ENCODE data around the gene NUP188.
"Not testable (repeated sequence)": the region's sequence is repeated elsewhere in the genome, so short reads cannot be mapped to it uniquely, and the experiment has no call there.

NUP188 gene

DNA sequence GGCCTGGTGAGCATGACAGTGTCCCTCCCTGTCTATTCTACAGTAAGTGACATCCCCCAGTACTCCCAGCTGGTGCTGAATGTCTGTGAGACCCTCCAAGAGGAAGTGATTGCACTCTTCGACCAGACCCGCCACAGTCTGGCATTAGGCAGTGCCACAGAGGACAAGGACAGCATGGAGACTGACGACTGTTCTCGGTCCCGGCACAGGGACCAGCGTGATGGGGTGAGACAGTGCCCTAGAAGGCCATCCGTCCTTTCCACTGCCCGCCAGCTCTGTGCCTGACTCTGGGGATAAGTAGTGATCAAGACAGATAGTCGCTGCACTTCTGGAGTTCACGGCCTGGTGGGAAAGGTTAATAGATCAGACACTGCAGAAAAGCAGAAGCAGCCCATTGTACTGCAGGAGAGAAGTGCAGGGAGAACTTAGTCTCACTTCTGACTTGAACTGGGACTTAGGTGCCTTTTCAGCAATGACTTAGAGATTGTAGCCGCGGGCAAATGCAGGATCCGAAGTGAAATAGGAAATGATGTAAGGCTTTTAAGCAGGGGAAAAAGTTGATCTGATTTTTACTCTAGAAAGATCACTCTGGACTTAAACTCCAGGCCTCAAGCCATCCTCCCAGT is 52.2 kb downstream of the NUP188 start:
- Mint-ChIP-seq H3K4me3 (no peak overlapping the region), H3K27me3 (no peaks in the 10 kb centered on the region)
- intact Hi-C loops (cut with micrococcal nuclease), result no loop called here

GRCh38 chr9:129001504-129002325 is 54.2 kb downstream of the NUP188 start:
- H3K9me3 Mint-ChIP-seq, result no peaks in the 10 kb centered on the region
- H3K27ac Mint-ChIP-seq, result no peak overlapping the region
- no peak overlapping the region for H3K4me3 Mint-ChIP-seq
- H3K36me3 Mint-ChIP-seq (ENCODE audit: low read depth), result peaks cover 100% of the 10 kb centered on the region
- H3K27me3 Mint-ChIP-seq, result no peaks in the 10 kb centered on the region
- H3K4me1 Mint-ChIP-seq (ENCODE audit: low read depth), result peaks cover 15% of the 10 kb centered on the region
- intact Hi-C loops (cut with micrococcal nuclease), result no loop called here

More for the DNA sequence above, 52.2 kb downstream of the NUP188 start:
- H3K9me3 Mint-ChIP-seq, result no peaks in the 10 kb centered on the region
- peaks cover 100% of the 10 kb centered on the region for H3K36me3 Mint-ChIP-seq (ENCODE audit: low read depth)
- H3K4me1 Mint-ChIP-seq (ENCODE audit: low read depth), result peaks cover 15% of the 10 kb centered on the region
- peak overlapping the region; percentile 42 for H3K27ac Mint-ChIP-seq

DNA sequence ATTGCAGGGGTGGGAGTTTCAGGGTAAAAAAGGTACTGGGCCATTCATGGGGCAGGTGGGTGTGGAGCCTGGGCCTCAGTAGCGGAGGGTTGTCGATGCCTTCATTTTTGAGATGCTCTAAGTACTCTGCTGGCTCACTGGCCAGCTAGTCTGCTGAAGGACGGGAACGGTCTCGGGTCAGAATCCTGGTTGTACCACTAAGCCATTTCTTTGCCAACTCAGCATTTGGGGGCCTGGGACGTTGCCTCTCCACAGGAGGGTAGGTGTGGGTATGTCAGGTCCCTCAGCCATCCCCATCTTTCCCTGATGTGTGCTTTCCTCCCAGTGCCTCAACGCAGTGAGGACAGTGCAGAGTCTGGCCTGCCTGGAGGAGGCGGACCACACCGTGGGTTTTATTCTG is 55.5 kb downstream of the NUP188 start:
- Mint-ChIP-seq H3K27ac (no peak overlapping the region), H3K36me3 (ENCODE audit: low read depth) (peaks cover 98% of the 10 kb centered on the region), H3K27me3 (no peaks in the 10 kb centered on the region), H3K9me3 (no peaks in the 10 kb centered on the region), H3K4me3 (no peak overlapping the region), H3K4me1 (ENCODE audit: low read depth) (peaks cover 15% of the 10 kb centered on the region)
- intact Hi-C loops (cut with micrococcal nuclease), result no loop called here

GRCh38 chr9:129004173-129004572 is 56.7 kb downstream of the NUP188 start:
- H3K27me3 Mint-ChIP-seq; H3K4me3 Mint-ChIP-seq; H3K9me3 Mint-ChIP-seq; intact Hi-C loops (cut with micrococcal nuclease); H3K27ac Mint-ChIP-seq: not testable (repeated sequence)
- H3K4me1 Mint-ChIP-seq (ENCODE audit: low read depth), result peaks cover 12% of the 10 kb centered on the region
- peaks cover 97% of the 10 kb centered on the region for H3K36me3 Mint-ChIP-seq (ENCODE audit: low read depth)

DNA sequence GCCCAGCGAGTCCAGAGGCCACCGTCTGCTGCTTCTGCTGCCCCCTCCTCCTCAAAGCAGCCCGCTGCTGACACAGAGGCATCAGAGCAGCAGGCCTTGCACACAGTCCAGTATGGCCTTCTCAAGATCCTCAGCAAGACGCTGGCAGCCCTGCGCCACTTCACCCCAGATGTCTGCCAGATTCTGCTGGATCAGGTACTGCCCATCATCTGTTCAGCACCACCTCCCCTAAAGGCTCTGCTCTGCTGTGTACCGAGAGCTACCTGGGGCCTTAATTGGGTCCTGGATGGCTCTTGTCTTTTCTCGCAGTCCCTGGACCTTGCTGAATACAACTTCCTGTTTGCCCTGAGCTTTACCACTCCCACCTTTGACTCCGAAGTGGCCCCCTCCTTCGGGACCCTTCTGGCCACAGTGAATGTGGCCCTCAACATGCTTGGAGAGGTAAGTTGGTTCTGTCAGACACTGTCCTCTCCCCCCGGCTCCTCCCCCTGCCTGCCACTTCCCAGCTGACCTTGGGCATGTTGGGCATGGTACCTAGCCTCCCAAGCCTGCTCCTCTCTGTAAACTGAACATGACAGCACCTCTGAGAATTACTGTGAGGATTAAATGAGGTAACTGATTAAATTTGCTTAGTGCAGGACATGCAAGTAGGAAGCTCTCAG is 58.0 kb downstream of the NUP188 start:
- H3K27ac Mint-ChIP-seq, result no peak overlapping the region
- H3K9me3 Mint-ChIP-seq, result no peaks in the 10 kb centered on the region
- H3K36me3 Mint-ChIP-seq (ENCODE audit: low read depth), result peaks cover 97% of the 10 kb centered on the region
- H3K27me3 Mint-ChIP-seq, result no peaks in the 10 kb centered on the region
- no peaks in the 10 kb centered on the region for H3K4me1 Mint-ChIP-seq (ENCODE audit: low read depth)
- no peak overlapping the region for H3K4me3 Mint-ChIP-seq
- intact Hi-C loops (cut with micrococcal nuclease), result no loop called here

- H3K36me3 Mint-ChIP-seq (ENCODE audit: low read depth), result peaks cover 97% of the 10 kb centered on the region
- H3K27ac Mint-ChIP-seq, result no peak overlapping the region
- H3K4me3 Mint-ChIP-seq, result no peak overlapping the region
- no peaks in the 10 kb centered on the region for H3K4me1 Mint-ChIP-seq (ENCODE audit: low read depth)
- no peaks in the 10 kb centered on the region for H3K27me3 Mint-ChIP-seq
- intact Hi-C loops (cut with micrococcal nuclease), result no loop called here
- no peaks in the 10 kb centered on the region for H3K9me3 Mint-ChIP-seq
Measured at GRCh38 chr9:129006328-129007034, 59.0 kb downstream of the NUP188 start.

DNA sequence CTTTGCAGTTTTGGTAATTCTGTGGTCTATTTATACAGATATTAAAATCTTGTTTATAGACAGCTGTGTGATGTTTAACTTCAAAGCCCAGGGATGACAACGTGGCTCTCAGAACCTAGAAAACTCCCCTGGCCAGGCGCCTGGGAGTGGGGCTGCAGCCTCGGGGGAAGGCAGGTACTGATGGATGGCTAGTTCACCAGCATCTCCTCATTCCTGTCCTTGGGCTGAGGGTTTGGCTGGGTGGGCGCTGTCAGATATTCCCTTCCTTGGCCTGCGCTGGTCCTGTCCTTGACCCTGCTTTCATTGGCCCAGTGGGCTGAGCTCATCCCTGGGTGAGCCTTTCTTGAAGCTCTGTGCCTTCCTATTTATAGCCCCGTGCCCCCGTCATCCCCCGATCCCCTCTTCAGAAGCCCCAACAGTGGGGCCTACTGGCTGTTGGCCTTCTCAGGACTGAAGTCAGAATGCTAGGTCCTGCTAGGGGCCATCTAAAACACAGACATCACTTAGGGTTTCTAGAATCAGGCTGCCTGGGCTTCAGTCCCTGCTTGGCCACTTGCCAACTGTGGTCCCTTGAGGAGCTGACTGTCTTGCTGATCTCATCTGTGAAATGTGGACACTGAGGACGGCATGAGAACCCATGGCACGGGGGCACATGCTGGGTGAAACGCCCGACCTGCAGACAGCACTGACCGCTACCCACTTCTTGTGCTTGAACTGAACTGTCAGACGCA is 59.7 kb downstream of the NUP188 start:
- H3K27ac Mint-ChIP-seq, result no peak overlapping the region
- no peaks in the 10 kb centered on the region for H3K9me3 Mint-ChIP-seq
- intact Hi-C loops (cut with micrococcal nuclease), result no loop called here
- no peak overlapping the region for H3K4me3 Mint-ChIP-seq
- peaks cover 97% of the 10 kb centered on the region for H3K36me3 Mint-ChIP-seq (ENCODE audit: low read depth)
- no peaks in the 10 kb centered on the region for H3K4me1 Mint-ChIP-seq (ENCODE audit: low read depth)
- H3K27me3 Mint-ChIP-seq, result no peaks in the 10 kb centered on the region

DNA sequence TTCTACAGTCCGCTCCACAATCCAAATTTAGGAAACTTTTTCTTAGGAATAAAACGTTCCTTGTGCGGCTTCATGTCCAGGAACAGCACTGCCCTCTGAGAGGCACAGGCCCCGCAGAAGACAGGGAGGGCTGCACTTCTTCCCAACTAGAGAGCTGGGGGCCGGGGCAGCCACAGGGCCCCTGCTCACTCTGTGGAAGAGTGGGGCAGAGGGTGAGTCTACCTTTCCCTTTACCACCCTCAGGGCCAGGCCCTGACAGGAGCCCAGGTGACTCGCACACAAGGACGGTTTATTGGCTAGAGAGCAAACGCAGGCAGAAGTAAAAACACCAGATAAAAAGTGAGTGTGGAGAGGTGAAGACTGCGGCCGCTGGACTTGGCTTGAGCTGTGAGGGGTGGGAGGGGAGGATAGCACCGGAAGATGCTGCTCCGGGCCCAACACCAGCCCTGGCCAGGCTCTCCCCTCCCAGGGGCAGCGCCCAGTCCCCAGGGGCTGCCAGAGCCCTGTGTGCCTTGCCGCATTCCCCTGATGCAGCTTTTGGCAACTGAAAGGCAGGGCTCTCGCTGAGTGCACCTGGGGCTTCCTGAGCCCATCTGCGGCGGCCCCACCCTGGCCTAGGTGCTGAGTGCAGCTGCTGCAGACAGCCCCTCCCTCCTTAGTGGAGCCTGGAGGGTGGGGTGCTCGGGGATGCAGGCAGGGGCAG is 60.4 kb downstream of the NUP188 start:
- Mint-ChIP-seq H3K36me3 (ENCODE audit: low read depth) (peaks cover 97% of the 10 kb centered on the region), H3K27ac (no peak overlapping the region), H3K9me3 (no peaks in the 10 kb centered on the region), H3K4me1 (ENCODE audit: low read depth) (no peaks in the 10 kb centered on the region), H3K27me3 (no peaks in the 10 kb centered on the region), H3K4me3 (no peak overlapping the region)
- intact Hi-C loops (cut with micrococcal nuclease), result no loop called here

GRCh38 chr9:129008469-129008965 is 61.0 kb downstream of the NUP188 start:
- H3K36me3 Mint-ChIP-seq (ENCODE audit: low read depth), result peaks cover 97% of the 10 kb centered on the region
- no peak overlapping the region for H3K4me3 Mint-ChIP-seq
- H3K9me3 Mint-ChIP-seq, result no peaks in the 10 kb centered on the region
- H3K4me1 Mint-ChIP-seq (ENCODE audit: low read depth), result no peaks in the 10 kb centered on the region
- H3K27me3 Mint-ChIP-seq, result no peaks in the 10 kb centered on the region
- H3K27ac Mint-ChIP-seq, result no peak overlapping the region
- intact Hi-C loops (cut with micrococcal nuclease), result no loop called here

DNA sequence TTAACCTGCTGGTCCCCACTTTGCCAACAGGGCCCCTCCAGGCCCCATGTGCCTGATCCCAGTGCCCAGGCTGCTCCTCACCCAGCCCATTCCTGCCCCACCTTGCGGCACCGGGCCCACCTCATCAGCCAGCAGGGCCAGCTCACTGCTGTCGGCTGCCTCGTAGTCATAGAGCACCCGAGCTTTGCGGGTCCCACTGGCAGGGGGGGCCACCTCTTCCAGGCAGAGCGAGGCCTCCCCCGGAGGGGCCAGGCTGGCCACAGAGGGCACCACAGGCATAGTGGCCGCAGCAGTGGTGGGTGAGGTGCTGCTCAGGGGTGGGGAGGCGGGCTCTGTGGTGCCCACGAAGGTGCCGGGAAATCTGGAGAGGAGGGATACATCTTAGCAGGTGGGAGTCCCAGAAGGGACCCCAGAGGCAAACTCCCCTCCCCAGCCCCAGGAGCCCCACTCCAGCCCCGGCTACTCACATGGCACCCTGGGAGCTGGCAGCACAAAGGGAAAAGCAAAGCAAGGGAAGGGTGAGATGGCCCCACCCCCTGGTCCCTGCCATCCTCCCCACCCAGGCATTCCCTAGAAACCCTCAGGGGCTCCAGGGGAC is 61.6 kb downstream of the NUP188 start:
- peaks cover 97% of the 10 kb centered on the region for H3K36me3 Mint-ChIP-seq (ENCODE audit: low read depth)
- H3K27me3 Mint-ChIP-seq, result no peaks in the 10 kb centered on the region
- H3K9me3 Mint-ChIP-seq, result no peaks in the 10 kb centered on the region
- no peak overlapping the region for H3K4me3 Mint-ChIP-seq
- H3K4me1 Mint-ChIP-seq (ENCODE audit: low read depth), result peaks cover 4% of the 10 kb centered on the region
- intact Hi-C loops (cut with micrococcal nuclease), result no loop called here
- no peak overlapping the region for H3K27ac Mint-ChIP-seq

DNA sequence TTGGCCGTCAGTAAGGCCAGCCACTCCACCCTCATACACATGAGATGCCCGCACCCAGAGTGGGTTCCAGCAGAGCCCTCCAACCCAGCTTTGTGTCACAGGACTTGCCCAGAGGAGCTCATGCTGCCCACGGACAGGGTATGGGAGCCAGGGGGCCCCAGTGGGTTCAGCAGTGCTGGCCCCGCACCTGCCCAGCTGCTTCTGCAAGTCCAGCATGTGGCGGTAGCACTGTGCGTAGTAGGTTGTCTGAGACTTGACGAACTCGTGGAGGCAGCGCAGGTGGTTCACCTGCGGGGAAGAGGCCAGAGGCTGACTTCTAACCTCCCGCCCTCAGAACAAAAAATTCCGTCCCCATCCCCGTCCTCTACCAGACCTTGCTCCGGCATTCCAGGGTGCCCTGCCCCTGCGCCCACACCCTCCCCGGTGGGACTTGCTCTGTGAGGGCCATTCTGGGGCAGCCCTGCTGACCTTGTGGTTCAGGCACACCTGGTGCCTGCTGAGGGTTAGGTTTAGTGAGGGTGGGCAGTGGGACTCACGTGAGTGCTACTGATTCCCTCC is 62.2 kb downstream of the NUP188 start:
- Mint-ChIP-seq H3K27me3 (no peaks in the 10 kb centered on the region), H3K27ac (no peak overlapping the region), H3K4me1 (ENCODE audit: low read depth) (peaks cover 10% of the 10 kb centered on the region), H3K4me3 (no peak overlapping the region), H3K36me3 (ENCODE audit: low read depth) (peaks cover 97% of the 10 kb centered on the region), H3K9me3 (no peaks in the 10 kb centered on the region)
- intact Hi-C loops (cut with micrococcal nuclease), result no loop called here

DNA sequence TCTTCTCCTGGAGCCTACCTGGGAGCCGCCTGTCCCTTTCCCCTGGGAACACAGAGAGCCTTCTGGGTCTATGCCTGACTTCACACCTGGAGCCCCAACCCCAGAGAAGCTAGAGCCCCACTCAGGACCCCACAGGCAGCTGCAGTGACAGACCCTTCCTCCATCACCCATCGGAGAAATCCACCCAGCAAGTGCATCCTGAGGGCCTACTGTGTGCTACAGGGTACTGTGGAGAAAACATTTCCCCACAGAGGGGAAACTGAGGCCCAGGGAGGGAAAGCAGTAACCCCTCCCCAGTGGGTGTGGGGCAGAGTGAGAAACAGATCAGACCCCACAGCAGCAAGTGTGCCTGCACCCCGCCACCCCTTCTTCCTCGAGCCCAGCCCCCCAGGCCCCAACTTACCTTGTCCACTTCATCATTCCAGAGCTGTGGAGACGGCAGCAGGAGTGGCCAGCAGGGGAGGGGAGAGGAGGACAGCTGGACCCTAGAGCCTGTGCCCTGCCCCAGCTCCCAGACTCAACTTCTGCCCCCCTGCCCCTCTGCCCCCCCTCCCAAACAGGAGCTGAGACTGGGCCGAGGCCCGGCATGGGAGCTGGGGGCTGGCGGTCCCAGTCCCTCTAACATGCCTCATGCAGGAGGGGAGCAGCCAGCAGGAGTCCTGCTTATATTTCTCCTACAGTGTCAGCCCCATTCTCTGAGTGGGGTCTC is 62.9 kb downstream of the NUP188 start:
- Mint-ChIP-seq H3K27me3 (no peaks in the 10 kb centered on the region), H3K36me3 (ENCODE audit: low read depth) (peaks cover 92% of the 10 kb centered on the region), H3K4me1 (ENCODE audit: low read depth) (peaks cover 16% of the 10 kb centered on the region), H3K9me3 (no peaks in the 10 kb centered on the region), H3K27ac (no peak overlapping the region), H3K4me3 (no peak overlapping the region)
- intact Hi-C loops (cut with micrococcal nuclease), result no loop called here
